GM18526 (cell line): ENCODE measurements around the gene SEPTIN5.

Source experiments
- POLR2A ChIP-seq: IDR thresholded peaks from 3 replicates; pipeline ENCODE4 v1.6.1; 2011; ENCODE audit not compliant: insufficient read length; ENCODE audit errors: extremely low read depth

The SEPTIN5 gene

DNA sequence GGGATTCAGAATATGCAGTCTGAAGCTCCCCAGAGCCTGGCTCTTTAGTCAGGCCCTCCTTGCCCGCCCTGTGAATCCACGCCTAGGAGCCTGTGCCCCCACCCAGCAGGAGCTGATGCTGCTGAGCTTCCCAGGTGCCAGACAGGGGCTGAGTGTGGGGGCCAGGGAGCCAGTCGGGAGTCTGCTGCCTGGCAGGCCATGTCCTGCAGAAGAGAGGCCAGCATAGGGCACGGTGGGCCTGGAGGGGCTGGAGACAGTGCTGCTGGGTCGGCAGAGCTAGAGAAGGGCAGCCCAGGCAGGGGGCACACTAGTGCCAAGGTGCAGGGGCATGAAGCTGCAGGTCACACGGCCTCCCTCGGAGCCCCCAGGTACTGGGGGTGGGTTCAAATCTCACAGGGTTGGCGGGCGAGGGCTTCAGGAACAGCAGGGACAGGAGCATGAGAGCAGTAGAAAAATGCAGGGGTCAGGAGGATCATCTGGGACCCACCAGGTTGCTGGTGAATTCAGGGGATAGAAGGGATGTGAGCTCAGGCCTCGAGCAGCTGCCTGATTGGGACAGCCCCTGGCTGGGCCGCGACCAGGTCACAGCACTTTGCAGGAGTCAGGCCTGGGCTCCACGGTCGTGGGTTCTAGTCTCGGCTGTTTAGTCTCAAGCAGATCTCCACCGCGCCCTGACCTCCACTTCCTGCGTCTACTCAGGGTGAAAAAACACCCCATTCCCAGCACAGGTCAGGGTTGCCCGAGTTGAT lies 4.1 kb upstream of the SEPTIN5 start:
- no peak for TF ChIP-seq POLR2A

DNA sequence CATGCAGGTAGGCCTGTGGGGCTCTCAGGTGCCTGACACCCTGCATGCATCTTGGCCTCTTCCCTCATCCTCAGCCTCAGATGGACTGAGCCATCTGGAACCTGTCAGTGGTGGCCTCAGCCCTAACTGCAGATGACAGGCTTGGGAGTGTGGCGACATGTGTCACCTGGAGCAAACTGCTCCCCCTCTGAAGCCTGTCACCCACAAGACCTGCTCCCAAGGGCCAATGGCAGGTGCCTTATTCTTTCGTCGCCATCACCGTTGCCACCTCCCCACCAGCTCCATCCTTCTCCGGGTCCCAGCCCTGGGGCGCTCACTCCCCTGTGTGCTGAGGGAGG lies 3.6 kb upstream of the SEPTIN5 start:
- no peak for TF ChIP-seq POLR2A

DNA sequence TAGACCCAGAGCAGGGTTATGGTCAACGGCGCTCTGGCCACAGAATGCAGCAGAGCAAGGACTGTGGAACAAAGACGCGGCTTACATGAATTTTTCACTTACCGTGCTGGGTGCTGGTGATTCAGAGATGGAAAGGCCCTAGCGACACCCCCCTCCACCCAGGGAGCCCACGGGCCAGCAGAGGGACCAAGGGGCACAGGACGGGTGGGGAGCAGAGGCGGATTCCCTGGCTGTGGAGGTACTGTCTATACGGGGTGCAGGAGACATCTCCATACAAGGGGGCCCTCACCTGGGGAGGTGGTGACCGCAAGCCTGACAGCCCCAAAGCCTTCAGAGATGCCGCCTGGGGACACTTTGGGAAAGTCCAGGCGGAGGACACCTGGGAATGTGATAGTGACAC lies 1.1 kb upstream of the SEPTIN5 start:
- no peak for TF ChIP-seq POLR2A

DNA sequence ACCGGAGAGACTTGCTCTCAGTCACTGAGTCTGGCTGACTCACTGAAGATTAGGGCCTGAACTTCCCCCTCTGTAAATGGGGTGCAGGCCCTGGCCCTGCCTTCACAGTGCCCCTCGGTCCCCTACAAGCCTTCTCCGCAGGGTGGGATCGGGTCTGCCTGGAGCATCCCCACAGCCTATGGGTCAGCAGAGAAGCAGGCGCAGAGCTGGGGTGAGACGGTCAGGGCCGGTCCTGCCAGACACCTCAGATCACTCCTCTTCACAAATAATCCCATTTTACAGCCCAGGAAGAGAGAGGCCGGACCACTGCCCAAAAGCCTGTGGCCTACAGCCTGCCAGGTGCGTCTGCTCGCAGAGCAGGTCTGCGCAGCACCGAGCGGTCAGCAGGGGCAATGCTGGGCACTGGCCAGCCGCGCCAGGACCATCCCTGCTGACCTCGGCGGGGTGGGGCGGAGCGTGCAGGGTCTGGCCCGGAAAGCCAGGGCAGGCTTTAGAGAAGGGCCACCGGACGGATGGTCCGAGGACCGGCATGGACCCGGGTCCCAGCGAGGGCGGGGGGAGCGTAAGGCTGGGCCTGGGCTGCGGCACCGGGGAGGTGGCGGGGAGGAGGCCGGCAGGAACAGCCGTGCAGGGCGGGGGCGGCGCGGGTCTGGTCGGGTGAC lies 522 bp upstream of the SEPTIN5 start:
- no peak for TF ChIP-seq POLR2A

DNA sequence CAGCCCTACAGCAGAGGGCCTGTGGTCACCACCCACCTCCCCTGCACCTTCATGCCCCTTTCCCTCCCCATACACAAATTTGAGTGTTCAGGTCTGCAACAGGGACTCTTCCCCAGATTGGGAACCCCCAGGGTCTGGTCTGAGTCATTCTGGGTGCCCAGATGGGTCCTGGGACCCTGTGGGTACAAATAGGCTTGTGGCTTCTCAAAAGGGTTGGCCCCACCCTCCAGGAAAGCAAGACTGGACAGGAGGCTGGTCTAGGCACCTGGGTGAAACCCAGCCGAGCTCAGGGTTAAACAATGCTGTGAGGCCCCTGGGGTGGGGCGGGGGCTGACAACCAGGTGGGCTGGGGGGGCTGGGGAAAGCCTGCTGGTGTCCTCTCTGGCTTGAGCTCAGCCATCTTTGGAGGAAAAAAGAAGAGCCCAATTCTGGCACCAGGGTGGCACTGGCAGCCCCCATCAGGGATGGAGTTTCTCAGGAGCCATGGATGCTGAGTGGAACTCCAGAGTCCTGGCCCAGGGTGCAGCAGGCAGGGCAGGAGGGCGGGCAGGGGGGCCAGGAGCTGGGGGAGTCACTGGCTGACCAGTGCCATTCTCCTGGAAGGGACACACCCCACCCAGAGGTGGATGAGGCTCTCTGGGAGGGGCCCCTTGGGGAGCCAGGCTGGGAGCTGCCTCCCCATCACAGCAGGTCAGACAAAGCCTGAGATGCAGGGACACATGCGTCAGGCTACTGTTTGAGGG lies 1.1 kb downstream of the SEPTIN5 start:
- TF ChIP-seq POLR2A: no peak

DNA sequence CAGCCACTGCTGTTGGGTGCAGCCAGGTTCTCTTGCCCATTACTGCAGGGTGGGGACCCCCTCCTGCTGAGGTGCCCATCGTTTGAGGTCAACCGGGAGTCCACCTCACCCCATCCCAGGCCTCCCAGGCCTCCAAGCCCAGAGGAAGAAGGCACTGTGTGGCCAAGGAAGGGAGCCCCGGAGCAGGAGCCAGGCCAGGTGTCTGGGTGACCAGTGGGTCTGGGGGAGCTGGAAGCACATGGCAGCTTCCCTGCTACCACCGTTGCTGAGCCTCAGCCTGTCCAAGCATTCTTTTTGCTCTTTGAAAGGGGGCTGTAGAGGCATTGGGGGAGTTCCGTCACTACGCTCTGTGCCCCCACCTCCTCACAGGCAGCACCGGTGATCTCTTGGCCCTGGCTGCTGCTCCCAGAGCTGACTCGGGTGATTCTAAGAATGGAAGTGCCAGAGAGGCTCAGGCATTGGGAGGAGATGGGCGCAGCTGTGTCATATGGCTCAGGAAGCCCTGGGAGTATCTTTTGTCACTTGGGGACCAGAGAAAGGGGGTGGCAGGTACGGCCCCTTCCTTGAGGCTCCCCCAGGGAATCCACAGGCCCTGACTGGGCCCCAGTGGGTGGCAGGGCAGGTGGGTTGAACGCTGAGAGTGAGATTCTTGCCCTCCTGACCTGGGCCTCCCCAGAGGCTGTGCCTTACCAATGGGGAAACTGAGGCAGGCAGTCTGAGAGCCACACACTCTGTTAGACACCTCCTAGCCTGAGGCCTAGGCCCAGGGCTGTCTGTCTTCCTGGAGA lies 1.9 kb downstream of the SEPTIN5 start:
- no peak for TF ChIP-seq POLR2A

DNA sequence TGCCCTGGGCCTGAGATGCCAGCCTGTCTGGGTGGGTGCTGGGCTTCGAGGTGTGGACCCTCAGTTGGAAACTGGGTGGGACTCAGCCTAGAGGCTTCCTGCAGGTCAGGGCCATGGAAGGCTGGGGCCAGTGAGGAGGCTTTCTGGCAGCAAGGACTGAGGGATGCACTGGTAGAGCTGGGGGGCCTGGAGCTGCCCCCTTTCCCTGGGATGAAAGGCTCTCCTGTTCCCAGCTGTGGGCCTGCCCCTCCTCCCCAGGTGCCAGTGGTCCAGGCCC lies 2.5 kb downstream of the SEPTIN5 start:
- no peak for TF ChIP-seq POLR2A

DNA sequence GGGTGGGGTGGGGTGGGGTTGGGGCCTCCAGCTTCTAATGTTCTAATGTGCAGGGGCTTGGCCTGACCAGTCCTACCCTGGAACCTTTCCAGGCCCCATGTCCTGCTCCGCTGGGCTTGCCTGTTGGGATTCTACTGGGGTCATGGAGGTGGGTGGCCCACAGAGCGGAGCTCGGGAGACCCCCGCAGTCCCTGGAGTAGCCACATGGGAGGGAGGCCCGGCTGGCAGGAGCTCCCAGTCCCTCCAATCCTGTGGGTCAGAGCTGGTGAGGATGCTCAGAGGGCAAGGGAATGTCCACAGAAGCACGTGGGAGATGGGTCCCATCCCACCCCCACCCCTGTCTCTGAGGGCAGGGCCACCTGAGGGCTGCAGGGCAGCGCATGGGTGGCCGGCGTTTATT lies 2.9 kb downstream of the SEPTIN5 start:
- no peak for TF ChIP-seq POLR2A

DNA sequence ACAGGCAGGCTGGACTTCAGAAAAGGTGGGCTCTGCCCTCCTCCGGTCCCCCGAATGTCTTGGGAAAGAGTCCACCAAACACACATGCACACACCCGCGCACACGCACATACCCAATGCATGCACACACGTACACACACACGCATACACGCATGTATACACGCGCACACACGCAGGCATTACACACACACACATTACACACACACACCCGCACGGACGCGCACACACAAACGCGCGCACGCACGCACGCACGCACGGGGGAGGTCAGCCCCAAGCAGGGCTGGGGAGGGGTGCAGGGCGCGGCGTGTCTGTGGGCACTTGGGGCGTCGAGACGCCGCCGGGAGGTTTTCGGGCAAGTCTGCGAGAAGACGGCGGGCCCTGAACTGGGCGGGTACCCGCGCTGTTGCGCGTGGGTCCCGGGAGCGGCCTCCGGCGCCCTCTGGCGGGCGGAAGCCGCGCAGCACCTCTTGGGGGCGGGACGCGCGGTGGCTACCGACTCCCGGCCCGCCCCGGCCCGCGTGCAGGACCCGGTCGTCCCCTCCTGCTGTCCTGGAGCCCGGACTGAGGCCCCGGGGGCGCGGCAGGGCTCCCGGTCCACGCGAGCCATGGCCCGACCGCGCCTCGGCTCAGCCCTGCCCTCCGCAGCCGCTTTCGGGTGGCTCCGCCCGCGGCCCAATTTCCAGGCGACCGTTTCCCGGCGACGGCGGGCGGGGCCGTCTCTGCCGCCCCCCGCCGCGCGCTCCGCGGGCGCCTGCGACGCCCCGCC lies 3.6 kb downstream of the SEPTIN5 start:
- no peak for TF ChIP-seq POLR2A

DNA sequence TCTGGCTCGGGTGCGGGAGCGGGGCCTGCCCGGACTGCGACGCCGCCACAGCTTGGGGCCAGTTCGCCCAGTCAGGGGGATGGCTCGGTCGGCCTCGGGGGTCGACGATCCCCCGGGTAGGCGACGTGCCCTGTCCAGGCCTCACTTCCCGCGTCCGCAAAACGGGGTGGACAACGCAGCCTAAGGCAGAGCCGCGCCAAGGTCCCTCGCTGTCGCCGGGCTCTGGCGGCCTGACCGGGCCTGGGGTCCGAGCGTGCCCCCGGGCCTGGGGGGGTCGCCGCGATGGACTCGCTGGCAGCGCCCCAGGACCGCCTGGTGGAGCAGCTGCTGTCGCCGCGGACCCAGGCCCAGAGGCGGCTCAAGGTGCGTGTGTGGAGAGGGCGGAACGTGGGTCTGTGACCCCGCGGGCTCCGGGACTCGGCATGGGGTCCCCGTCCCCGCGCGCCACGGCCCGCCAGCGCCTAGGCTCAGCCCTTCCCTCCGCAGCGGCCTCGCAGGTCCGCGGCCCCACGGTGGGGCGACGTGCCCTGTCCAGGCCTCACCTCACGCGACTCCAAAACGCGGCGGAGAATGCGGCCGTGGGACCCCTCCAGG lies 4.2 kb downstream of the SEPTIN5 start:
- TF ChIP-seq POLR2A: no peak

DNA sequence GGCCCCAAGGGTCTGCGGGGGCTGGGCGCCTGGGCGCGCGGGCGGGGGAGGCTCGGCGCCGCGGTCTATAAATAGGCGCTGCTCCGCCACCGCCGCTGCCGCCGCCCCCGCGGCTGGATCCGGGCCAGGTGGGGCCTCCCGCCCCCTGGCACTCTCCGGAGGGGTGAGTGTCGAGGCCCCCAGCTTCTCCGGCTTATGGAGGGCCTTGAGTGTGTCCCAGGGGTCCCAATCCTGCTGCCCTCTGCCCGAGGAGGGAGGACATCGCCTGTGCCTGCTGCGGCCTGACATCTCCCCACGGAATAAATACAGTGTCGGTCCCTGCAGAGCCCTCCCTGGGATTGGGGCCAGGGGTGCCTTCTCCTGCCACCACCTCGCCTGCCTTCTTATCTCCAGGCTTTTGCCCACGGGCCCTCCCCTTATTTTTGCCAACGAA lies 4.8 kb downstream of the SEPTIN5 start:
- no peak for TF ChIP-seq POLR2A

DNA sequence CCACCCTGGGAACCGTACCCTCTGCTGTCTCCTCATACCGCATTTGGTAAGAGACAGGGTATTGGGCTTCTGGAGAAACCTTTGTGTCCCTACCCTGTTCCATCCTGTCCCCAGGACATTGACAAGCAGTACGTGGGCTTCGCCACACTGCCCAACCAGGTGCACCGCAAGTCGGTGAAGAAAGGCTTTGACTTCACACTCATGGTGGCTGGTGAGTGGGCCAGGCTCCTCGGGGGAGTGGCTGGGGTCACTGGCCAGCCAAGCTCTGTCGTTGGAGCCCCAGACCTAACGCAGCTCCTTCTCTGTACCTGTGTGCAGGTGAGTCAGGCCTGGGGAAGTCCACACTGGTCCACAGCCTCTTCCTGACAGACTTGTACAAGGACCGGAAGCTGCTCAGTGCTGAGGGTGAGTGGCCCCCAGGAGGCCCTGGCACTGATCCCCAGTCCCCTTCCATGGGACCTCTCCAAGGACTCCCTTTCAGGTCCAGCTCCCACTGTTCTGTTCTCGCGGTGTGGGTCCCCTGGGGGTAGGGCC lies 5.3 kb downstream of the SEPTIN5 start:
- no peak for TF ChIP-seq POLR2A

DNA sequence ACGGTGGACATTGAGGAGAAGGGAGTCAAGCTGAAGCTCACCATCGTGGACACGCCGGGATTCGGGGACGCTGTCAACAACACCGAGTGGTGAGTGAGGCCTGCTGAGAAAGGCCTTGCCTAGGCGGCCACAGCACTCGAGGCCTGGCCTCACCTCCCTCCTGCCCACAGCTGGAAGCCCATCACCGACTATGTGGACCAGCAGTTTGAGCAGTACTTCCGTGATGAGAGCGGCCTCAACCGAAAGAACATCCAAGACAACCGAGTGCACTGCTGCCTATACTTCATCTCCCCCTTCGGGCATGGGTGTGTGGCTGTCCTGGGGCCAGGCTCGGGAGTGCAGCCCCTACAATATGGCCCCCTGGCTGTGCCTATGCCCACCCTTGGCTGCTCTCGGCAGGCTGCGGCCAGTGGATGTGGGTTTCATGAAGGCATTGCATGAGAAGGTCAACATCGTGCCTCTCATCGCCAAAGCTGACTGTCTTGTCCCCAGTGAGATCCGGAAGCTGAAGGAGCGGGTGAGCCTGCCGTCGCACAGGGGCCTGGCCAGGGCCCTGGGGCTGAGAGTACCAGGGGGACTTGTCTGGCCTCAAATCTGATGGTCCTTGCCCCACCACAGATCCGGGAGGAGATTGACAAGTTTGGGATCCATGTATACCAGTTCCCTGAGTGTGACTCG lies 6.0 kb downstream of the SEPTIN5 start:
- TF ChIP-seq POLR2A: no peak

DNA sequence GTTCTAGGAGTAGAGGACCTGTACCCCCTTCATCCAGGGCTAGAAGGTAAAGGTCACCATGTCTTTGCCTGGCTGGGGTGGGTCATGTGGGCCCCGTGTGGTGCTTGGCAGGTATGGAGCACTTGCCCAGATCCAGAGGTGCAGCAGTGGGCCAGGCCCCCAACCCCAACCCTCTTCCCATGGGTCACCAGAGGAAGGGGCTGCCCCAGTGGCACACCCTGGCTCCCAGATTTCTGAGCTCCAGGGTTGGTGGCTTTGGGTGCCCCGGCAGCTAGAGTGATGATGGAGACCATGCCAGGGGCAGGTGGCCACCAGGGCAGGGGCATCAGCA lies 6.7 kb downstream of the SEPTIN5 start:
- no peak for TF ChIP-seq POLR2A
